ENCODE data around the gene GPX2. TPM values are rescaled to one million over a fixed set of nuclear protein-coding genes. Genes with fewer than 3 reads are reported as not detected.

The GPX2 gene
- total and polyA plus RNA-seq, 10 of the 15 experiments (the other 5 are each of a cell fraction or from before 2014, with no cell fraction given), result not detected

DNA sequence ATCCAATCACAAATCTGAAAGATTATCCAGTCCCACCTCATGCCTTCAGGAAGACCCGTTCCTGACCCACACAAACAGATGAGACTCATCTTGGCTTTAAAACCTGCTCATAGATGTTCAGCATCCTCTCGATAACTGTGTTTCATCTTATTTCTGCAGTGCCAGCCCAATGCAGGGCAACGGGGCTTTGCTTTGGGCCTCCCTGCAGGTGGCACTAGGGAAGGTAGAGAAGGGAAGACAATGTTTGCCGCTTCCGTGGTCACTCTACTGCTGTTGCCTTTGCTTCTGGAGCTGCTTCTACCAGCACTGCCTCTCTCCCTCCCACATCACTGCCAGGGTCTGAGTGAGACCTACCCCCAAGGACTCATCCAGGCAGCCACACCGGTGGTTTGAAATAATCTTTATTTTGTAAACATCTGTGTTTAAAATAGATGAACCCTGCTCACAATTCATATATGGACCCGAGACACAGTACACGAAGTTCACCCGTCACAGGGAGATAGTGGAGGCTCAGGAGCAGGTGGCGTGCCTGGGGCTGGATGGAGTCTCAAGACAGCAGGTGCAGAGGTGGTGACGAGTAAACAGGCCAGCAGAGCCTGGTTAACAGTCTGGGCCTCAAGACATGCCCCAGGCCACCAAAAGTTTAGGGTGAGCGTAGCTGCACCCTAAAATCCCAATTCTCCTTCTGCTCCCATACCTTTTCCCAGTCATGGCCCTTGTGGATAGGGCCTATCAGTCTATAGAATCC, 3.1 kb upstream of the GPX2 start:
- ChIA-PET SMC1A (ENCODE audit: uncharacterized antibody, unreplicated experiment) (no interaction called here), RAD21 (ENCODE audit: unreplicated experiment) (no interaction called here), CTCF (interaction anchor here (2.3 kb wide), 1 partner anchor 7 kb away, joined by 6 read pairs; no protein-coding TSS in a partner anchor), POLR2A (no interaction called here)
- H3K27me3 ChIP-seq (replicated peaks in 1 of 2; ENCODE audit: control insufficient read depth in 2 of 2, insufficient read depth in 2 of 2, low read length in 1 of 2), result no peaks in the 10 kb centered on the region
- H3K4me1 ChIP-seq (ENCODE audit: control insufficient read depth, insufficient read depth, low read length), result no peaks in the 10 kb centered on the region
- H3K9ac ChIP-seq (ENCODE audit: control insufficient read depth, insufficient read depth, low read length), result no peak overlapping the region
- in situ Hi-C loops (cut with MboI), result no loop called here
- no peaks in the 10 kb centered on the region for H3K9me3 ChIP-seq (replicated peaks; ENCODE audit: control insufficient read depth, insufficient read depth, low read length)
- no peak for FAIRE-seq
- H3K36me3 ChIP-seq (ENCODE audit: control insufficient read depth in 2 of 2, insufficient read depth in 2 of 2, low read length in 1 of 2), result peaks cover 0 to 4% of the 10 kb centered on the region in 2 experiments; a peak in 2 of 4 replicates
- H2AFZ ChIP-seq (ENCODE audit: control insufficient read depth, low read depth, low read length), result no peak overlapping the region
- ATAC-seq, result no peak
- no peak for DNase-seq (ENCODE audit: low read depth, low spot score)
- H3K4me2 ChIP-seq (ENCODE audit: control insufficient read depth, insufficient read depth), result no peak overlapping the region
- BruUV-seq (replicated peaks), result no TSS peak
- 97% methylated on average over 12 of the region's 12 CpGs for WGBS (ENCODE audit: insufficient coverage, insufficient replicate concordance, low lambda C conversion rate, missing lambda C conversion rate)
- H3K27ac ChIP-seq (ENCODE audit: control insufficient read depth, insufficient read depth), result no peak overlapping the region
- no peaks in the 10 kb centered on the region for H3K79me2 ChIP-seq (ENCODE audit: control insufficient read depth, insufficient read depth, low read length)
- H4K20me1 ChIP-seq (ENCODE audit: control insufficient read depth, insufficient read depth), result no peaks in the 10 kb centered on the region
- no peak overlapping the region for H3K4me3 ChIP-seq
- TF ChIP-seq ZBTB11 (CRISPR knock-in tag; IDR thresholded peaks at IDR 0.05), result no peak
- TF ChIP-seq HDGF (IDR thresholded peaks at IDR 0.05), result no peak
- no peak for TF ChIP-seq CREM (IDR thresholded peaks at IDR 0.05; ENCODE audit: low read depth)
- TF ChIP-seq STAT1 (conservative IDR thresholded peaks at IDR 0.05), result no peak
- TF ChIP-seq RUNX3 (IDR thresholded peaks at IDR 0.05; ENCODE audit: low read length), result no peak
- TF ChIP-seq, protein P1, sequence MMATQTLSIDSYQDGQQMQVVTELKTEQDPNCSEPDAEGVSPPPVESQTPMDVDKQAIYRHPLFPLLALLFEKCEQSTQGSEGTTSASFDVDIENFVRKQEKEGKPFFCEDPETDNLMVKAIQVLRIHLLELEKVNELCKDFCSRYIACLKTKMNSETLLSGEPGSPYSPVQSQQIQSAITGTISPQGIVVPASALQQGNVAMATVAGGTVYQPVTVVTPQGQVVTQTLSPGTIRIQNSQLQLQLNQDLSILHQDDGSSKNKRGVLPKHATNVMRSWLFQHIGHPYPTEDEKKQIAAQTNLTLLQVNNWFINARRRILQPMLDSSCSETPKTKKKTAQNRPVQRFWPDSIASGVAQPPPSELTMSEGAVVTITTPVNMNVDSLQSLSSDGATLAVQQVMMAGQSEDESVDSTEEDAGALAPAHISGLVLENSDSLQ (IDR thresholded peaks at IDR 0.05), result no peak
- TF ChIP-seq SREBF1 (IDR thresholded peaks at IDR 0.05; ENCODE audit: low read length), result no peak
- intact Hi-C loops (cut with micrococcal nuclease; ENCODE audit: unreplicated experiment), result no loop called here

Measured in GM12878 (cell line).